GM12801 (cell line): ENCODE results near the gene TGFBR2.

Source experiments
- CTCF ChIP-seq: IDR thresholded peaks from one replicate; pipeline ENCODE4 v1.5.1; 2011; ENCODE audit warnings: control low read depth; ENCODE audit not compliant: insufficient read length; ENCODE audit errors: extremely low read depth

The TGFBR2 gene

DNA sequence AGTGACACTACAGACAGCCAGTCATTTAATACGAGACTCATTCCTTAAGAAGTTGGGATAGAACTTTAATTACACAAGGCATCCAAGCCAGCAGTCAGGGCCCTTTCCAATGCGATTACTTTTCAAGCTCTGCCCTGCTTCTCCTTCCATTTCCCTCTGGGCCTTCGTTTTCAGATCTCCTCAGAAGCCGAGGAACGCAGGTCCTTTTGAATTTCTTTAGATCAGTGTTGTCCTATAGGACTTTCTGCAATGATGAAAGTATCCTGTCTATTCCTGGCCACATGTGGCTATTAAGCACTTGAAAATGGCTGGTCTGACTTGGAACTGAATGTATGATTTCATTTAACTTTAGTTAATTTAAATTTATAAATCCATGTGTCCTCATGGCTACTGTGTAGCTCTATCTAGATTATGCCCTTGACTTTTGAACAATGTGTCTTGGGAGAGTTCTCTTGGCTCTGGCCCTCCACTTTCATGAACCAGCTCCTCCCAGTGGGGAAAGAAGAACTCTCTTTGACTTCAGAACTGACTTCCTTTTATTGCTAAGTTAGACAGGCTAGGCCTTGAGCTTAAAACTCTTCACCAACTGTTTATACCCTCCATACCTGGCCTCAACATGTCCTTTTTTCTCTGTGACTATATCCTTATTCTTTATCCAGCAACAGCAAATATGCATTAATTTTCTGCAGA, 22.6 kb downstream of the TGFBR2 start:
- no peak for TF ChIP-seq CTCF

GRCh38 chr3:30629746-30630145, 23.3 kb downstream of the TGFBR2 start:
- TF ChIP-seq CTCF = no peak

GRCh38 chr3:30630238-30631030, 24.0 kb downstream of the TGFBR2 start:
- TF ChIP-seq CTCF = no peak

DNA sequence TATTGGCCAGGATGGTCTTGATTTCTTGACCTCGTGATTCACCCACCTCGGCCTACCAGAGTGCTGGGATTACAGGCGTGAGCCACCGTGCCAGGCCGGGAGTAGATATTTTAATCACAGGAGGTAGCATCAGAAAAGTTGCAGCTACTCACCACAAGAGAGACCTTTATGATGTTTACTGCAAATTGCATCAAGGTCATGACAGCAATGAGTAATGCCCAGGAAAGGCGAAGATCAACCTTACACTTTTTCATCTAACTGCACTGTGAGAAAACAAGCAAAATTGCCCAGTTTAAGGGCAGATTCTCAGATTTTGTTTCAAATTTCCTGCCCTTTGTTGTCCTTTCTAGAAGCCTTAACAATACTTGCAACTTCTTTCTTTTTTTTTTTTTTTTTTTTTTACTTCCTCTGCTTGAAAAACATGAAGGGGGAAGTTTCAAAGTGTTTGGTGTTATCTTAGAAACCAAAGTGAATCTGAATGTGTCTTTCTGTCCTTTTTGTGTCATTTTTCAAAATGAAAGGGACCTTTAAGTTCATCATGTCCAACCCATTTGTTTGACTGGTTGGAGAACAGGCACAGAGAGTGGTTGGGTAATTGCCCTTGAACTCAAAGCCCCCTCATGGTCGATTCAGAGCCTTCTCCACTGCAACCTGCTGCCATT, 25.0 kb downstream of the TGFBR2 start:
- no peak for TF ChIP-seq CTCF

DNA sequence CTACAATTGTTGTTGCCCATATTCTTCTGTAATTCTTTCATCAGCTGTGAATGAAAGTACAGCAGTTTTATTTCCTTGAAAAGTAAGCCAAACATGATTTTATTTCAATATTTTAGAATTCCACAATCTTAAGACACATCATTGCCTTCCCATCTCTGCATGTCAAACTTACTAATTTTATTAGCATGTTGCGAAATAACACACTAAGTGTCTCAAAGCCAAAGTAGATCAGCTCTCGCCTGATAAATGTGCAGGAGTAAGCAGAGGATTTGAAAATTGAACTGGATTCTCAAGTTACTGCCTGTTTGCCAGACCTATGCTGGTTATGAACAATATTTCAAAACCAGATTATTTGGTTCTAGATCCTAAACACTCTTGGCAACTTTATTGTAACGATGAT, 25.7 kb downstream of the TGFBR2 start:
- no peak for TF ChIP-seq CTCF

- no peak for TF ChIP-seq CTCF
Measured at GRCh38 chr3:30632521-30632920, 26.1 kb downstream of the TGFBR2 start.

- TF ChIP-seq CTCF = no peak
Measured at GRCh38 chr3:30633718-30634117, 27.3 kb downstream of the TGFBR2 start.
